Keratinocyte (primary cell): ENCODE results near the gene ARMH3. TPM values are rescaled to one million over a fixed set of nuclear protein-coding genes. Genes with fewer than 3 reads are reported as not detected.

ENCODE experiments used
- DNase-seq: peaks from one replicate; pipeline ENCODE4 v3.0.0-alpha.2; 2011; ENCODE audit warnings: low read depth, missing footprints, low spot score
- FAIRE-seq: peaks from 2 replicates; lab custom pipeline; 2011; peaks lifted over from hg19 to GRCh38; lab: Jason Lieb, UNC
- H2AFZ ChIP-seq: 2 replicates; pipeline ENCODE4 v1.6.0; 2012; ENCODE audit warnings: low read length, control low read depth, inconsistent platforms; ENCODE audit not compliant: control insufficient read depth
- H3K27ac ChIP-seq: 2 replicates; pipeline ENCODE4 v1.5.1; 2011; ENCODE audit warnings: low read length; ENCODE audit not compliant: control insufficient read depth, insufficient read depth
- H3K27me3 ChIP-seq: 3 replicates; pipeline ENCODE4 v1.6.0; 2011; ENCODE audit warnings: low read length; ENCODE audit not compliant: control insufficient read depth, insufficient read depth; ENCODE audit errors: extremely low read depth
- H3K36me3 ChIP-seq, 2 experiments: 2 replicates in 1 of 2; 3 replicates in 1 of 2; pipeline ENCODE4 v1.5.1; 2011; ENCODE audit warnings: low read length in 2 of 2, mild to moderate bottlenecking in 1 of 2; ENCODE audit not compliant: control insufficient read depth in 2 of 2, insufficient read depth in 2 of 2; ENCODE audit errors: extremely low read depth in 1 of 2
- H3K4me1 ChIP-seq: 3 replicates; pipeline ENCODE4 v1.5.1; 2011; ENCODE audit warnings: low read length; ENCODE audit not compliant: control insufficient read depth, insufficient read depth; ENCODE audit errors: extremely low read depth
- H3K4me2 ChIP-seq: 3 replicates; pipeline ENCODE4 v1.6.0; 2011; ENCODE audit warnings: low read depth, low read length; ENCODE audit not compliant: control insufficient read depth, insufficient read depth; ENCODE audit errors: extremely low read depth
- H3K4me3 ChIP-seq, 3 experiments: fragments of 200-600 bp in 1 of 3; sonication (generic) in 1 of 3; 2 replicates in 2 of 3; 3 replicates in 1 of 3; pipeline ENCODE4 v1.5.1; 2011 to 2016; ENCODE audit warnings: low read length in 3 of 3, mild to moderate bottlenecking in 3 of 3, control low read depth in 2 of 3, inconsistent platforms in 1 of 3, low read depth in 1 of 3, mixed read lengths in 1 of 3, mixed run types in 1 of 3, moderate library complexity in 1 of 3; ENCODE audit not compliant: control insufficient read depth in 2 of 3, insufficient read depth in 2 of 3; ENCODE audit errors: extremely low read depth in 1 of 3
- H3K79me2 ChIP-seq: 2 replicates; pipeline ENCODE4 v1.6.0; 2012; ENCODE audit warnings: low read length; ENCODE audit not compliant: control insufficient read depth, insufficient read depth
- H3K9ac ChIP-seq: 3 replicates; pipeline ENCODE4 v1.6.0; 2011; ENCODE audit warnings: low read length; ENCODE audit not compliant: control insufficient read depth, insufficient read depth; ENCODE audit errors: extremely low read depth
- H3K9me1 ChIP-seq: 3 replicates; pipeline ENCODE4 v1.6.0; 2011; ENCODE audit warnings: low read length; ENCODE audit not compliant: control insufficient read depth, insufficient read depth; ENCODE audit errors: extremely low read depth
- H3K9me3 ChIP-seq: 2 replicates; pipeline ENCODE4 v1.5.1; 2012; ENCODE audit warnings: low read depth, low read length; ENCODE audit not compliant: control insufficient read depth
- H4K20me1 ChIP-seq: 3 replicates; pipeline ENCODE4 v1.6.0; 2011; ENCODE audit warnings: low read length; ENCODE audit not compliant: control insufficient read depth, insufficient read depth; ENCODE audit errors: extremely low read depth
- EZH2 ChIP-seq: IDR thresholded peaks from one replicate; pipeline ENCODE4 v1.6.1; 2012; ENCODE audit warnings: inconsistent platforms, mild to moderate bottlenecking, low read length, moderate library complexity
- dilution Hi-C: fragments of 300-500 bp; cut with MboI; formaldehyde crosslinking; loops from one replicate; pipeline ENCODE4 v1.7.0; 2020; ENCODE audit warnings: low sequenced_read_pairs; ENCODE audit not compliant: extremely low pct_ligation_motif_present
- polyA plus RNA-seq, 5 experiments: library from polyadenylated mRNA; depleted of rRNA in 3 of 5; stranded (reverse) in 3 of 5; stranded (forward) in 1 of 5; unstranded in 1 of 5; fragments of >200 nt; gene quantifications; 1 replicate in 1 of 5; 2 replicates in 3 of 5; 3 replicates in 1 of 5; pipeline versions ENCODE4 v1.2.1 to v1.2.3, GENCODE V29; 2011 to 2012; ENCODE audit warnings: missing spikeins in 2 of 5, low read depth in 1 of 5, low replicate concordance in 1 of 5
- TF ChIP-seq, protein P1 (sequence below), 3 experiments: IDR thresholded peaks in 1 of 3; conservative IDR thresholded peaks in 1 of 3; optimal IDR thresholded peaks in 1 of 3; 2 replicates in 2 of 3; 3 replicates in 1 of 3; pipeline versions ENCODE3 to v1.5.1; 2011; ENCODE audit warnings: low read length in 3 of 3, mild to moderate bottlenecking in 3 of 3, moderate library complexity in 2 of 3, control low read depth in 1 of 3, inconsistent platforms in 1 of 3; ENCODE audit not compliant: insufficient read depth in 2 of 3; ENCODE audit errors: extremely low read depth in 1 of 3

Gene ARMH3
- polyA plus RNA-seq, 1 donor (not counting 4 experiments of a cell fraction or from before 2014, with no cell fraction given) = 25.3 TPM

DNA sequence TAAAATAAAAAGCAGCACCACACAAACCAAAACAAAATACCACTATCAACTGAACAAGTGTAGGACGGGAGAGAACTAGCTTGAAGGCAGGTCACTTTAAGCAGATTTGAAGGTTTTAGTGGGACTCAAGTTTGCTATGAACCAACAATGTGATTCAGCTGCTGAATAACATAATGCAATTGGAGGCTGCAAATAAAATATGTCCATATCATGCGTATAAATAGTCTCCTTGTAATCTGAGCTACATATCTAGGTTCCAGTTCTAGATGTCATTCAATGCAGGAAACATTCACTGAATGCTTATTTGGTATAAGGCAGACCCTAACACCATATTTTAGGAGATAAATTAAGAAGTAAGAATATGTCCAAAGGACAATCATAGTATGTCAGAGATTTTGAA, 130.9 kb downstream of the ARMH3 start:
- Histone ChIP-seq H4K20me1 (no peaks in the 10 kb centered on the region), H3K79me2 (no peaks in the 10 kb centered on the region), H3K4me1 (no peaks in the 10 kb centered on the region), H3K9me3 (no peaks in the 10 kb centered on the region), H3K27ac (no peak overlapping the region), H2AFZ (no peak overlapping the region), H3K4me3 (no peak overlapping the region), H3K9me1 (no peaks in the 10 kb centered on the region), H3K27me3 (no peaks in the 10 kb centered on the region), H3K9ac (no peak overlapping the region), H3K4me2 (no peak overlapping the region), H3K36me3 (no peaks in the 10 kb centered on the region)
- no peak for DNase-seq
- dilution Hi-C loops = no loop called here
- TF ChIP-seq, protein P1, sequence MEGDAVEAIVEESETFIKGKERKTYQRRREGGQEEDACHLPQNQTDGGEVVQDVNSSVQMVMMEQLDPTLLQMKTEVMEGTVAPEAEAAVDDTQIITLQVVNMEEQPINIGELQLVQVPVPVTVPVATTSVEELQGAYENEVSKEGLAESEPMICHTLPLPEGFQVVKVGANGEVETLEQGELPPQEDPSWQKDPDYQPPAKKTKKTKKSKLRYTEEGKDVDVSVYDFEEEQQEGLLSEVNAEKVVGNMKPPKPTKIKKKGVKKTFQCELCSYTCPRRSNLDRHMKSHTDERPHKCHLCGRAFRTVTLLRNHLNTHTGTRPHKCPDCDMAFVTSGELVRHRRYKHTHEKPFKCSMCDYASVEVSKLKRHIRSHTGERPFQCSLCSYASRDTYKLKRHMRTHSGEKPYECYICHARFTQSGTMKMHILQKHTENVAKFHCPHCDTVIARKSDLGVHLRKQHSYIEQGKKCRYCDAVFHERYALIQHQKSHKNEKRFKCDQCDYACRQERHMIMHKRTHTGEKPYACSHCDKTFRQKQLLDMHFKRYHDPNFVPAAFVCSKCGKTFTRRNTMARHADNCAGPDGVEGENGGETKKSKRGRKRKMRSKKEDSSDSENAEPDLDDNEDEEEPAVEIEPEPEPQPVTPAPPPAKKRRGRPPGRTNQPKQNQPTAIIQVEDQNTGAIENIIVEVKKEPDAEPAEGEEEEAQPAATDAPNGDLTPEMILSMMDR (optimal IDR thresholded peaks at IDR 0.05 in 1 of 3, IDR thresholded peaks at IDR 0.05 in 1 of 3, conservative IDR thresholded peaks at IDR 0.05 in 1 of 3; ENCODE audit: extremely low read depth in 1 of 3, insufficient read depth in 2 of 3, low read length in 3 of 3) = no peak
- no peak for TF ChIP-seq EZH2
- FAIRE-seq = no peak

DNA sequence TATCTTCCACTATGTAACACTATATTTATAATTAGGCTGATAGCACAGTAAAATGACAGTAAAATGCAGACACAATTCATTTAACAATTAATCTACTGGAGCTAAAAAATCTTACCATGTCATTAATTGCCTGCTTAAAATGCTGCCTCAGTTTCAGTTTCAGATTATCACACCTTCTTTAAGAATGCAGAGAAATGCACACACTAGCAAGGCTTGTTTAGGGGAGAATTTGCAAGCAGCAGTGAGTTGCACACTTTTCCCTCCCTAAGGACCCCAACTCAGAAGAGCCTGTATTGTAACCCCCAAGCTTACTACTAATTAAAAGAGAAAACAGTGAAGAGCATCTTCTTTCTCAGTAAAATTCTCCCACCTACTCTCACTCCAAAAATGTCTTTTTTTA, 132.7 kb downstream of the ARMH3 start:
- H3K36me3 ChIP-seq = no peaks in the 10 kb centered on the region
- no peaks in the 10 kb centered on the region for H3K4me1 ChIP-seq
- dilution Hi-C loops = no loop called here
- FAIRE-seq = no peak
- no peak for DNase-seq
- no peak overlapping the region for H2AFZ ChIP-seq
- no peak overlapping the region for H3K27ac ChIP-seq
- no peak for TF ChIP-seq EZH2
- TF ChIP-seq, protein P1 (optimal IDR thresholded peaks at IDR 0.05 in 1 of 3, IDR thresholded peaks at IDR 0.05 in 1 of 3, conservative IDR thresholded peaks at IDR 0.05 in 1 of 3; ENCODE audit: extremely low read depth in 1 of 3, insufficient read depth in 2 of 3, low read length in 3 of 3) = no peak
- H3K9me1 ChIP-seq = no peaks in the 10 kb centered on the region
- H4K20me1 ChIP-seq = no peaks in the 10 kb centered on the region
- no peak overlapping the region for H3K9ac ChIP-seq
- no peak overlapping the region for H3K4me3 ChIP-seq
- no peaks in the 10 kb centered on the region for H3K27me3 ChIP-seq
- H3K9me3 ChIP-seq = no peaks in the 10 kb centered on the region
- H3K79me2 ChIP-seq = no peaks in the 10 kb centered on the region
- H3K4me2 ChIP-seq = no peak overlapping the region
